GM12865 (cell line): Measurements from ENCODE around the gene SPTBN4.
"Not testable (repeated sequence)": the region's sequence is repeated elsewhere in the genome, so short reads cannot be mapped to it uniquely, and the experiment has no call there.

Source experiments
- DNase-seq: peaks from one replicate; pipeline ENCODE4 v3.0.0; 2010; ENCODE audit warnings: low read depth
- H3K4me3 ChIP-seq: 2 replicates; pipeline ENCODE4 v1.5.1; 2011; ENCODE audit warnings: mild to moderate bottlenecking, low read depth, low read length, control low read depth
- CTCF ChIP-seq: IDR thresholded peaks from 2 replicates; pipeline ENCODE4 v1.5.1; 2011; ENCODE audit warnings: low read length, control low read depth, low read depth, inconsistent platforms; ENCODE audit not compliant: insufficient read depth; ENCODE audit errors: missing control alignments

SPTBN4 gene

GRCh38 chr19:40559394-40559793 lies 92.6 kb downstream of the SPTBN4 start:
- DNase-seq = no peak
- H3K4me3 ChIP-seq = no peak overlapping the region
- TF ChIP-seq CTCF = no peak

- no peak for DNase-seq
- H3K4me3 ChIP-seq = no peak overlapping the region
- TF ChIP-seq CTCF = no peak
Observed at GRCh38 chr19:40560092-40560507, 93.3 kb downstream of the SPTBN4 start.

GRCh38 chr19:40561947-40562346 lies 95.1 kb downstream of the SPTBN4 start:
- TF ChIP-seq CTCF = no peak
- no peak overlapping the region for H3K4me3 ChIP-seq
- no peak for DNase-seq

DNA sequence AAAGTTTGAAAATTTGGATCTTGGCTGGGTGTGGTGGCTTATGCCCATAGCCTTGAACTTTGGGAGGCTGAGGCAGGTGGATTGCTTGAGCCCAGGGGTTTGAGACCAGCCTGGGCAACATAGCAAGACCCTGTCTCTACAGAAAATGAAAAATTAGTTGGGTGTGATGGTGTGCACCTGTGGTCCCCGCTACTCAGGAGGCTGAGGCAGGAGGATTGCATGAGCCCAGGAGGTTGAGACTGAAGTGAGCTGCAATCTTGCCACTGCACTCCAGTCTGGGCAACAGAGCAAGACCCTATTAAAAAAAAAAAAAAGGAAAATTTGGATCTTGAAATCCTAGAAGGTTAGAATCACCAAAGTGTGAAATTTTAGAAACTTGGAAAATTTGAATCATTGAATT lies 97.7 kb downstream of the SPTBN4 start:
- DNase-seq, H3K4me3 ChIP-seq: not testable (repeated sequence)

DNA sequence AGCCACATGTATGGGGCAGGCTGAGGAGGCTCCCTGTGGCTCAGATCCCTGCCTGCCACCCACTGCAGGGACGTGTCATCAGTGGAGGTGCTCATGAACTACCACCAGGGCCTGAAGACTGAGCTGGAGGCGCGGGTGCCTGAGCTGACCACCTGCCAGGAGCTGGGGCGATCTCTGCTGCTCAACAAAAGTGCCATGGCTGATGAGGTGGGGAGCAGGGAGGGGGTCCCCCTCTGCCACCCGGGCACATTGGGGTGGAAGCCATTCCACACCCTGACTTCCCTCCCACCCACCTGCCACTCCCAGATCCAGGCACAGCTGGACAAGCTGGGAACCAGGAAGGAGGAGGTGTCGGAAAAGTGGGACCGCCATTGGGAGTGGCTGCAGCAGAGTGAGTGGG lies 98.6 kb downstream of the SPTBN4 start:
- no peak for DNase-seq
- H3K4me3 ChIP-seq = no peak overlapping the region
- no peak for TF ChIP-seq CTCF

DNA sequence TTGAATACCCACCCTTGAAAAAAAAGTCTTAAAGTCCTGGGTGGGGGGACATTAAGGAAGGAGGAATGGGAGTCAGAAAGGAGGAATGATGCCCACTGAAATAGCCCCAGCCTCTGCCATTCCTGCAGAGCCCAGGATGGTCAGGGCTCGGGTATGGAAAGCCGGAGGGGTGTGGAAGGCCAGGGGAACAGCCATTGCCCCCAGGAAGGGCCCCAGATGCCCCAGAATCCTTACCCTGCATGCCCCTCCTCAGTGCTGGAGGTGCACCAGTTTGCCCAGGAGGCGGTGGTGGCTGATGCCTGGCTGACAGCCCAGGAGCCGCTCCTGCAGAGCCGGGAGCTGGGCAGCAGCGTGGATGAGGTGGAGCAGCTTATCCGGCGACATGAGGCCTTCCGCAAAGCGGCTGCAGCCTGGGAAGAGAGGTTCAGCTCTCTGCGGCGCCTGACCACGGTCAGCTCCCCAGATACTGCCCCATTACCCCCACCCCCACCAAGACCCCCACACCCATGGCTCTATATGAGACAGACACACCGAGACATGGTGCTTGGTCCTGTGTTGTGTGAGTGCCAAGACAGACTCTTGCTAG lies 99.2 kb downstream of the SPTBN4 start:
- TF ChIP-seq CTCF = no peak
- H3K4me3 ChIP-seq = no peak overlapping the region
- no peak for DNase-seq

GRCh38 chr19:40567040-40567749 lies 100.4 kb downstream of the SPTBN4 start:
- TF ChIP-seq CTCF = no peak
- no peak overlapping the region for H3K4me3 ChIP-seq
- no peak for DNase-seq
